ENCODE measurements around the gene BCOR.

The BCOR gene

DNA sequence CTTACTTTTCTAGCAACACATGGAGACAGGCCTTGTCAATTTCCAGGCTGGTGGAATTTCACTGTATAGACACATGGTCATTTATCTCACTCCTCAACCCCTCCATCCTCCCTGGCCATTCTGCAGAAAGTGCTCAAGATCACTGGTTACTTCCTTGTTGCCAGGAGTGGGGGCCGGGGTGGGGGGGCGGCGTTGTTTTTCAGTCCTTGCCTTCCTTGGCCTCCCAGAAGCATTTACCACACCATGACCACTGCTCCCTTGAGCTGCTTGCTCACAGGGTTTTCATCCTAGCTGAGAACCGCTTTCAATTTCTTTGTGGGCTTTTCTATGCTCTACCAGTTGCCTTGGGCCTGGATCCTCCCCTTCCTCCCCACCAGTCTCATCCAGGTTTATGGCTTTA lies 14.1 kb upstream of the BCOR start:
- no peak for DNase-seq

DNA sequence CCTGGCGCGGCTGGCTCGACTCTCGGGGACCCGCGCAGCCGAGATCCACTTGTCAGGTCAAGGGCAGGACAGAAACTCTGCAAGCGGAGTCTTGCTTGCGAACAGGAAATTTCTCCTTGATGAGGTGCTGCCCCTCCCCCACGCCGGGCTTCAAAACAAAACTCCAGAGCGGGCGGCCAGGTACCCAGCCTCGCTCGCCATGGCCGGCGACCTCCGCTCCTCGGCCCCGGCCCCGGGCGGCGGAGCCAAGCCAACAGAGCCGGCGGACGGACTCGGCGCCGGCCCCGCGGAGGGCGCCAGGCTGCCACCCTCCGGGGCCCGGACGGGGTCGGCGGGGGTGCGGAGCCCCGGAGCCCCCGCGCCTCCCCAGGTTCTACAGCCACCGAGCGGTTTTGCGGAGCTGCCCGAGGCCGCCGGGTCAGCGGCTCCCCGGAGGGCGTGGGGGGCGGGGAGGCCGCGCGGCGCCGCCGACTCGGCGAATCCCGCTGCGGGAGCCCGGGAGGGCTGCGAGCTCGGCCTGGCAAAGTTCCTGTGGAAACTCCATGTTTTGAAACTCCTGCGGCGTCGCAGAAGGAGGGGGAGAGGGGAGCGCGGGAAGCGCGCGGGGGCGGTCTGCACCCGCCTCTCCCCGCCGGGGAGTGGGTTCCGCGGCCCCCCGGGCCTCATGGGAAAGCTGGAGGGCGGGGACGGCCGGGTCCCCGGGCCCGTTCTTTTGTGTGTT lies 11.7 kb upstream of the BCOR start:
- DNase-seq = peak; percentile 15

- peak; percentile 7 for DNase-seq
Measured at GRCh38 chrX:40108959-40109287, 11.2 kb upstream of the BCOR start.

DNA sequence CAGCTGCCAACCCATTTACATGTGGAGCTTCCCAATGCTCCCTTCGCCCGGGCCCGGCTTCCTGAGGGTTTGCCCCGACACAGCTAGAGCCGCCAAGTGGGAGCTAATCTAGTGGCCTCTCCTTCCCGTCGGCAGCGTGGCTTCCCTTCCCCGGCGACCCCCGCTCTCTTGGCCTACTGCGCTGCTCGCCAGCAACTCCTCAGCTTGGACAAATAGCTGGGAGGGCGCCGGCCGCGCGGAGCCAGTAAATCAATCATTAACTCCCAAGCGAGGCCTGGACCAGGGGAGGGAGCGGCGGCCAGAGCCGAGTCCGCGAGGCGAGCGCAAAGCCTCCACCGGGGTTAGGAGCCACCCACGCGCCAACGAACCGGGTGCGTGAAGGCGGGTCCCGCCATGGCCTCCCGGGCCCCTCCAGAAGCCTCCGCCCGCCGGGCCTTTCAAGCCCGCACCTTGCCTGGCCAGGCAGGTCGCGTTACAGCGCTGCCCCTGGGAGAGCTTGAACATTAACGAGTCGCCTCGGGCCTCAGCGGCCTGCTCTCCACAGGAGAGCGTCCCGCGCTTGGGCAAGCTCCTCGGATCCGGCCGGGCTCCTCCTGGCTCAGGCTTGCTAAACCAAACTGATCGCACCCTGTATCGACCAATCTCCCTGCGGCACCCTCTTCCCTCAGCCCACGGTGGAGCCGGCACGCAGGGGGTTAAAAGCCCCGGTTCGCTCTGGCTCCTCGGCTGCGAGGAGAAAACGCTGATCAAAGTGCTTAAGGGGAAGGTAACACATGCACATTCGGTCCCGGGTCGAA lies 10.6 kb upstream of the BCOR start:
- no peak for DNase-seq

GRCh38 chrX:40107291-40108161 lies 9.8 kb upstream of the BCOR start:
- no peak for DNase-seq

- no peak for DNase-seq
Measured at GRCh38 chrX:40106676-40107290, 9.0 kb upstream of the BCOR start.

- DNase-seq = no peak
Measured at GRCh38 chrX:40105835-40106675, 8.3 kb upstream of the BCOR start.

GRCh38 chrX:40104985-40105834 lies 7.5 kb upstream of the BCOR start:
- DNase-seq = no peak

DNA sequence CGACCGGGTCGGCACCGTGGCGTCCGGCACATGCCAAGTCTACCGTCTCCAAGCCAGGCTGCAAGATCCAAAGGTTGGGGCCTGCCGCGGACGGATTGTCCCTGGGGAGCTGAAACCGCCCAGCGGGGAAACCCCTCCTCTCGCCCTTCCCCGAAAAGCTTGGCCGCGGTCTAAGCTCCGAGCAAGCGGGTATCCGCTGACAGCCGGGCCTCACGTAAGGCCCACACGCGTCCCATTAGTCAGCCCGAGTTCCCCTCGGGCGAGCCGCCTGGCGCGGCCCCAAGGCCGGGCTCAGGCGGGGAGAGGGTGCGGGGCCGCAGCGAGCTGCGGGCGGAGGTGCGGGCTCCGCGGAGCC lies 6.8 kb upstream of the BCOR start:
- no peak for DNase-seq

GRCh38 chrX:40103565-40104323 lies 6.0 kb upstream of the BCOR start:
- DNase-seq = no peak

DNA sequence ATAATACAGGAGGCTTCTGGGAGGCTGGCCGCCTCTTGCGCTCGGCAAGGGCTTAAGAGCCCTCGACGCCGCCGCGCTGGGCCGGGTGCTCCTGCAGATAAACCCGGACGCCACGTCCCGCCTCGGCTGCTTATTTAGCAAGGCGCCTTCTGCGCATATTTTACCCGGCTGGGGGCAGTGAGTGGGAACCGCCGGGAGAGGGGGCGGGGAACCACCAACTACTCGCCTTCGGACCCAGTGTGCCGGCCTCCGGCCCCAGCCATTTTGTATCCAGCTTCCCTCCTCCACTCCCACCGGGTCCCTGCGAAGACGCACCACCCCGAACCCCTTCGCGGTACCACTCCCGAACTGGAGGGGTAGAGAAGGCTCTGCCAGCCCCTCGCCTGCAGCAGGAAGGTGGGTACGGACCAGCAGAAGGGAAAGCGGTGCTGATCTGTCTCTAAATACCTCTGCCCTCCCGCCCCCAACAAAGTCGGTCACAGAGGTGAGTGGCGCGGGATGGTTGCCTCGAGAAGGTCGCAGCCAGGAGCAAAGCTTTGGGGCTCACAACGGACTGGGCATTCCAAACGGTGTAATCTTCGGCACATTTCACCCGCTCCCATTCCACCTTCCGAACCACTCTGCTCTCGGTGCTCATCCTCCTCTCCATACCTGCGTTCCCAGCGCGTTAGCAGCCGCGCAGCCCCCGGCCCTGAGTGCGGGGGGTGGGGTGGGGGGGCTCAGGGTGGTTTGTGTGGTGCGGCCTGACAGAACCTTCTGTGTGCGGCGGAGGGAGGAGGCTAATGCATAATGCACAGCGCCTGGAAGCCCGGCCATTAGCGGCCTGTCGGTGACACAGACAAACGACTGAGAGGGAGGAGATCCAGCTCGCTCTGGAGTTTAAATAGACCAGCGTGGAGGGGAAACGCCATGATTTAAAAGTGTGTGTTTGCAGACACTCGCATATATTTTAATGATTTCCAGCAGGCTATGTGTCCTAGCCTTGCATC lies 4.9 kb upstream of the BCOR start:
- no peak for DNase-seq

- DNase-seq = no peak
Measured at GRCh38 chrX:40101430-40101802, 3.7 kb upstream of the BCOR start.

DNA sequence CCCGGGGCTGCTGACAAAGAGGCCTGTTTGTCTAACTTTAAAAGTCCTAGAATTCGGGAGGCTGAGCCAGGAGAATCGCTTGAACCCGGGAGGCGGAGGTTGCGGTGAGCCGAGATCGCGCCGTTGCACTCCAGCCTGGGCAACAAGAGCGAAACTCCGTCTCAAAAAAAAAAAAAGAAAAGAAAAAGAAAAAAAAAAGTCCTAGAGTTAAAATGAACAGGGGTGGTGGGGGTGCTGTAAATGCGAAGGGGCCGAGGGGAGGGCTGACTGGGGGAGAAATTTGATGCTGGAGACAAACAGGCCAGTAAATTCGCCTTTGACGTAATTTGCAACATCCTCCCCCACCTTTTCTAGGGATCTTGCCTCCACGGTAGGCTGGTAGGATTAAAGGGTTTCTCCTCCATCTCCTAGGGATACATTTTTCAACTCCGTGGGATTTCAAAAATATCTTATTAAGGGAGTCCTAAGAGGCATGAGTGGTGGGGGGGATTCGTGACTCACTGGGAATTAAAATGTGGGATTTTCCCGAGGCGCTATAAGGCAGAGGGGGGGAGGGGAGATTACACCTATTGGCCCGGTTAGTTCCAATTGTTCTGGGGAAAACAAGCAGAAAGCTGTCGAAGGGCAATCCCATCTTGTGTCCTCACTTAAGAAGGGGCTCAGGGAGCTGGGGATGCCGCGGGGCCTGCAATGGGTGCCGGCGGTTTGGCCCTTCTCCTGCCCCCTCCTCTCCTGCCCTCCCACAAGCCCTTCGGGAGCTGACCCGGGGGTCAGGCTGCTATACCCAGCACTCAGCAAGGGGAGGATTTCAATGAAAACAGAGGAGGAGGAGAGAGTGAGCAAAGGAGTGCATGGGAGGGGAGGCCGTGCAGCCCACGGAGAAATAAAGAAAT lies 3.0 kb upstream of the BCOR start:
- no peak for DNase-seq

- DNase-seq = peak; percentile 43
Measured at GRCh38 chrX:40100141-40100536, 2.4 kb upstream of the BCOR start.

DNA sequence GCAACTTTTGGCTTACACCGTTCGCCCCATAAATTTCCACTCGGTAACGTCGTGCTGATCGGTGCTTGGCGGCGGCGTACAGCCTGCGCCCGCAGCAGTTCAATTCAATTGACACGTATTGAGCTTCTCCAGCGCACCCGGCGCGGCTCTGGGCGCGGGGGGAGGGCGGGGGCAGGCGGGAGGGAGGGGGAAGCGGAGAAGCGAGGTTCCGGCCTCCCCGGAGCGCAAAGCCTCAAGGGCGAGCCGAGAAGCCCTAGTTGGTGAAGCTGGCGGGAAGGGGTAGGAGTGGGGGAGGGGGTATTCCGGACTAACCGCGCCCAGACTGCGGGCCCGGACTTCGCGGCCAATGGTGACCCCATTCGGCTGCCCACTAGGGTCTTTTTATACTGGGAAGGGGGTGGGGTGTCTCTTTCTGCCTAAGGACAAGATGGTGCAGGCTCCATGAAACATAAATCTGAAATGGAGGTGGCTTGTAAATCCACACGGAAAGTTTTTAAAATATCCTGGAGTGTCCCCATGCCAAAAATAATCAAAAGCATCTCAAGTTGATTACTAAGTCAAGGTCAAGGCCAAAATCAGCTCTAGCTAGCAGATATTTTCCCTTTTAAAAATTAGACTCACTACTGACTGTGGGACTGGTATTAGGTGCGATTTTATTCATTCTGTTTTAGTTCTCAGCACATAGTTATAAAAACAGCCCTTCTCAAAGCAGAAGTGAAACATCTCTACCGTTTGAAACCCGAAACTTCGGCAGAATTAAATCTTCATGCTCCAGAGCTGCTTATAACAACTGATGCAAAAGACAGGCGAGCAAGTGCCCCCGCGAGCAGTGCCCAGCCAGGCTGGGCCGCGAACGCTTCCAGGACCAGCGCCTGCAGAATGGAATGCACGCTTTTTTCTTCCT lies 1.5 kb upstream of the BCOR start:
- no peak for DNase-seq

DNA sequence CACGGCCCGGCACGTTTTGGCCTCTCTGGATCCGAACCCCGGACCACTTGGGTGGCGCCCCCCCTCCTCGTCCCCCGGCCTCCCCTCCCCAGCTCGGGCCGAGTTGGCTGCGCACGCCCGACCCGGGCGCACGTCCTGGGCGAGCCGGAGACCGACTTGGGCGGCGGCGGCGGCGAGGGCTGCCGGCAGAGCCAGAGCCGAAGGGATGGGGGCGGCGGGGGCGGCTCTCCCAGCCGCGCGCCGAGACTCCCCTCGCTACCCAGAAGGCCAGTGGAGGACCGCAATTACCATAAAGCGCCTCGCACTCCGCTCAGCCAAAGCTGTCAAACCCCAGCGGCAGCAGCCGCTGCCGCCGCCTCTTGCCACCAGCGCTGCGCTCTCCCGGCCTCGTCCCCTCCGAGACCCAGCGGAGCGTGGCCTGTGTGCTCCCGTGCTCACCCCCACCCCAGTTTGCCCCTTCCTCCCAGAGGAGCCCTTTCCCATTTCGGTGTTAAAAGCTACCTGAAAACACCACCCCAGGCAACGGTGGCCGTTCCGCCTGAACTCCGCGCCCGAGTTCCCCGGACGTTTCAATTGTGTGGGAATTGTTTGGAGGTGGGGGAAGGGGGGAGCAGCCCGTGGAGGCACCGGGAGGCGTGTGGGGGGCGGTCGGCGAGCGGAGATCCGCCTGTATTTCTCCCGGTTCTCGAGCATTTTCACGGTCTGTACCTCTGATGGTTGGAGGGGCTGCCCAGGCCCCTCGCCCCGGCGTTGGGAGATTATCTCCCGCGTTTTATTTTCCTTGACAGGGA lies 701 bp upstream of the BCOR start:
- no peak for DNase-seq
